ELF-1 (cell line): ENCODE results near the gene SLC25A47.
"Not testable (repeated sequence)": the region's sequence is repeated elsewhere in the genome, so short reads cannot be mapped to it uniquely, and the experiment has no call there.

ENCODE experiments used
- DNase-seq: peaks from one replicate; pipeline ENCODE4 v3.0.0-alpha.2; 2016; ENCODE audit warnings: low read depth, low spot score

Gene SLC25A47

GRCh38 chr14:100325231-100325632 is 2.1 kb downstream of the SLC25A47 start:
- DNase-seq = peak; percentile 37

GRCh38 chr14:100325958-100326357 is 2.8 kb downstream of the SLC25A47 start:
- no peak for DNase-seq

- DNase-seq = no peak
These were observed 4.0 kb downstream of the SLC25A47 start for GRCh38 chr14:100327128-100327527.

GRCh38 chr14:100328495-100329163 is 5.5 kb downstream of the SLC25A47 start:
- no peak for DNase-seq

- no peak for DNase-seq
These were observed 6.3 kb downstream of the SLC25A47 start for GRCh38 chr14:100329233-100330006.

GRCh38 chr14:100330007-100330344 is 6.8 kb downstream of the SLC25A47 start:
- DNase-seq = no peak

GRCh38 chr14:100330388-100330931 is 7.3 kb downstream of the SLC25A47 start:
- DNase-seq = no peak

- no peak for DNase-seq
These were observed 9.0 kb downstream of the SLC25A47 start for GRCh38 chr14:100332071-100332639.

- no peak for DNase-seq
These were observed 9.7 kb downstream of the SLC25A47 start for GRCh38 chr14:100332797-100333196.

- no peak for DNase-seq
These were observed 10.2 kb downstream of the SLC25A47 start for GRCh38 chr14:100333311-100333710.

GRCh38 chr14:100333827-100334226 is 10.7 kb downstream of the SLC25A47 start:
- DNase-seq = no peak

GRCh38 chr14:100334904-100335303 is 11.8 kb downstream of the SLC25A47 start:
- DNase-seq = no peak

- no peak for DNase-seq
These were observed 13.7 kb downstream of the SLC25A47 start for GRCh38 chr14:100336618-100337530.

GRCh38 chr14:100339766-100340422 is 16.8 kb downstream of the SLC25A47 start:
- DNase-seq = no peak

GRCh38 chr14:100340423-100340813 is 17.3 kb downstream of the SLC25A47 start:
- no peak for DNase-seq

GRCh38 chr14:100341301-100342031 is 18.3 kb downstream of the SLC25A47 start:
- DNase-seq = no peak

- DNase-seq = no peak
These were observed 19.1 kb downstream of the SLC25A47 start for GRCh38 chr14:100342195-100342594.

- not testable (repeated sequence) for DNase-seq
These were observed 19.7 kb downstream of the SLC25A47 start for GRCh38 chr14:100342826-100343225.

- not testable (repeated sequence) for DNase-seq
These were observed 21.5 kb downstream of the SLC25A47 start for GRCh38 chr14:100344657-100345056.

- no peak for DNase-seq
These were observed 22.6 kb downstream of the SLC25A47 start for GRCh38 chr14:100345711-100346110.
